WTC11 (cell line): Measurements from ENCODE around the gene SEMA4C.

ENCODE experiments used
- SP1 ChIP-seq: sonication (generic); formaldehyde crosslinking; conservative IDR thresholded peaks from 2 replicates; pipeline ENCODE4 v1.8.1; 2022; ENCODE audit warnings: missing genetic modification reagents
- TEAD1 ChIP-seq: sonication (generic); formaldehyde crosslinking; IDR thresholded peaks from 2 replicates; pipeline ENCODE4 v1.8.0; 2022; ENCODE audit warnings: mild to moderate bottlenecking, missing genetic modification reagents
- TF ChIP-seq, protein P1 (sequence below): fragments of 200-600 bp; IDR thresholded peaks from 2 replicates; pipeline ENCODE4 v1.8.0; 2022; ENCODE audit warnings: antibody characterized with exemption
- TF ChIP-seq, protein P2 (sequence below): sonication (generic); formaldehyde crosslinking; IDR thresholded peaks from 2 replicates; pipeline ENCODE4 v1.8.0; 2022; ENCODE audit warnings: mild to moderate bottlenecking, missing genetic modification reagents
- TF ChIP-seq, protein P3 (sequence below): sonication (generic); formaldehyde crosslinking; conservative IDR thresholded peaks from 2 replicates; pipeline ENCODE4 v1.8.1; 2023; ENCODE audit warnings: mild to moderate bottlenecking, low read depth, missing genetic modification reagents, moderate library complexity

- TF ChIP-seq TEAD1 (CRISPR knock-in tag): no peak
- TF ChIP-seq, protein P1, sequence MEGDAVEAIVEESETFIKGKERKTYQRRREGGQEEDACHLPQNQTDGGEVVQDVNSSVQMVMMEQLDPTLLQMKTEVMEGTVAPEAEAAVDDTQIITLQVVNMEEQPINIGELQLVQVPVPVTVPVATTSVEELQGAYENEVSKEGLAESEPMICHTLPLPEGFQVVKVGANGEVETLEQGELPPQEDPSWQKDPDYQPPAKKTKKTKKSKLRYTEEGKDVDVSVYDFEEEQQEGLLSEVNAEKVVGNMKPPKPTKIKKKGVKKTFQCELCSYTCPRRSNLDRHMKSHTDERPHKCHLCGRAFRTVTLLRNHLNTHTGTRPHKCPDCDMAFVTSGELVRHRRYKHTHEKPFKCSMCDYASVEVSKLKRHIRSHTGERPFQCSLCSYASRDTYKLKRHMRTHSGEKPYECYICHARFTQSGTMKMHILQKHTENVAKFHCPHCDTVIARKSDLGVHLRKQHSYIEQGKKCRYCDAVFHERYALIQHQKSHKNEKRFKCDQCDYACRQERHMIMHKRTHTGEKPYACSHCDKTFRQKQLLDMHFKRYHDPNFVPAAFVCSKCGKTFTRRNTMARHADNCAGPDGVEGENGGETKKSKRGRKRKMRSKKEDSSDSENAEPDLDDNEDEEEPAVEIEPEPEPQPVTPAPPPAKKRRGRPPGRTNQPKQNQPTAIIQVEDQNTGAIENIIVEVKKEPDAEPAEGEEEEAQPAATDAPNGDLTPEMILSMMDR: no peak
- TF ChIP-seq SP1 (CRISPR knock-in tag): no peak
- TF ChIP-seq, protein P2, sequence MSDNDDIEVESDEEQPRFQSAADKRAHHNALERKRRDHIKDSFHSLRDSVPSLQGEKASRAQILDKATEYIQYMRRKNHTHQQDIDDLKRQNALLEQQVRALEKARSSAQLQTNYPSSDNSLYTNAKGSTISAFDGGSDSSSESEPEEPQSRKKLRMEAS (CRISPR knock-in tag): no peak
- TF ChIP-seq, protein P3, sequence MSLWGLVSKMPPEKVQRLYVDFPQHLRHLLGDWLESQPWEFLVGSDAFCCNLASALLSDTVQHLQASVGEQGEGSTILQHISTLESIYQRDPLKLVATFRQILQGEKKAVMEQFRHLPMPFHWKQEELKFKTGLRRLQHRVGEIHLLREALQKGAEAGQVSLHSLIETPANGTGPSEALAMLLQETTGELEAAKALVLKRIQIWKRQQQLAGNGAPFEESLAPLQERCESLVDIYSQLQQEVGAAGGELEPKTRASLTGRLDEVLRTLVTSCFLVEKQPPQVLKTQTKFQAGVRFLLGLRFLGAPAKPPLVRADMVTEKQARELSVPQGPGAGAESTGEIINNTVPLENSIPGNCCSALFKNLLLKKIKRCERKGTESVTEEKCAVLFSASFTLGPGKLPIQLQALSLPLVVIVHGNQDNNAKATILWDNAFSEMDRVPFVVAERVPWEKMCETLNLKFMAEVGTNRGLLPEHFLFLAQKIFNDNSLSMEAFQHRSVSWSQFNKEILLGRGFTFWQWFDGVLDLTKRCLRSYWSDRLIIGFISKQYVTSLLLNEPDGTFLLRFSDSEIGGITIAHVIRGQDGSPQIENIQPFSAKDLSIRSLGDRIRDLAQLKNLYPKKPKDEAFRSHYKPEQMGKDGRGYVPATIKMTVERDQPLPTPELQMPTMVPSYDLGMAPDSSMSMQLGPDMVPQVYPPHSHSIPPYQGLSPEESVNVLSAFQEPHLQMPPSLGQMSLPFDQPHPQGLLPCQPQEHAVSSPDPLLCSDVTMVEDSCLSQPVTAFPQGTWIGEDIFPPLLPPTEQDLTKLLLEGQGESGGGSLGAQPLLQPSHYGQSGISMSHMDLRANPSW: no peak
These were observed 46.7 kb downstream of the SEMA4C start for GRCh38 chr2:96823198-96823597.
